Measurements from ENCODE around the gene GRM8. TPM values are rescaled to one million over a fixed set of nuclear protein-coding genes. Genes with fewer than 3 reads are reported as not detected.

The GRM8 gene
- total RNA-seq, 1 experiment from 2014 or later = not detected

- Histone ChIP-seq H3K27me3 (ENCODE audit: low read length) (peaks cover 31% of the 10 kb centered on the region), H2AFZ (ENCODE audit: low read length) (no peak overlapping the region), H3K27ac (ENCODE audit: low read length) (no peak overlapping the region), H3K9me2 (replicated peaks; ENCODE audit: low read length) (no peaks in the 10 kb centered on the region), H3F3A (ENCODE audit: low read length, unreplicated experiment) (no peaks in the 10 kb centered on the region), H3K4me1 (ENCODE audit: insufficient read depth, low read length) (no peaks in the 10 kb centered on the region), H3K4me2 (ENCODE audit: low read length) (no peak overlapping the region), H3K36me3 (ENCODE audit: low read depth, low read length) (no peaks in the 10 kb centered on the region), H3K9ac (ENCODE audit: low read length) (no peak overlapping the region), H4K20me1 (ENCODE audit: low read length) (no peaks in the 10 kb centered on the region), H3K9me3 (ENCODE audit: low read length) (no peaks in the 10 kb centered on the region), H3K4me3 (ENCODE audit: low read length) (no peak overlapping the region), H3K79me2 (ENCODE audit: low read length) (no peaks in the 10 kb centered on the region)
- CTCF ChIA-PET = no interaction called here
- TF ChIP-seq, protein P1, sequence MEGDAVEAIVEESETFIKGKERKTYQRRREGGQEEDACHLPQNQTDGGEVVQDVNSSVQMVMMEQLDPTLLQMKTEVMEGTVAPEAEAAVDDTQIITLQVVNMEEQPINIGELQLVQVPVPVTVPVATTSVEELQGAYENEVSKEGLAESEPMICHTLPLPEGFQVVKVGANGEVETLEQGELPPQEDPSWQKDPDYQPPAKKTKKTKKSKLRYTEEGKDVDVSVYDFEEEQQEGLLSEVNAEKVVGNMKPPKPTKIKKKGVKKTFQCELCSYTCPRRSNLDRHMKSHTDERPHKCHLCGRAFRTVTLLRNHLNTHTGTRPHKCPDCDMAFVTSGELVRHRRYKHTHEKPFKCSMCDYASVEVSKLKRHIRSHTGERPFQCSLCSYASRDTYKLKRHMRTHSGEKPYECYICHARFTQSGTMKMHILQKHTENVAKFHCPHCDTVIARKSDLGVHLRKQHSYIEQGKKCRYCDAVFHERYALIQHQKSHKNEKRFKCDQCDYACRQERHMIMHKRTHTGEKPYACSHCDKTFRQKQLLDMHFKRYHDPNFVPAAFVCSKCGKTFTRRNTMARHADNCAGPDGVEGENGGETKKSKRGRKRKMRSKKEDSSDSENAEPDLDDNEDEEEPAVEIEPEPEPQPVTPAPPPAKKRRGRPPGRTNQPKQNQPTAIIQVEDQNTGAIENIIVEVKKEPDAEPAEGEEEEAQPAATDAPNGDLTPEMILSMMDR (conservative IDR thresholded peaks at IDR 0.05; ENCODE audit: low read depth, low read length) = no peak
- TF ChIP-seq EZH2 (IDR thresholded peaks at IDR 0.05; ENCODE audit: low read length, unreplicated experiment) = no peak
- no peak for TF ChIP-seq EZH2phosphoT487 (IDR thresholded peaks at IDR 0.05; ENCODE audit: borderline replicate concordance, low read length)
- POLR2A ChIA-PET (ENCODE audit: unreplicated experiment) = no interaction called here
- no TSS peak for BruUV-seq (replicated peaks)
- intact Hi-C loops (cut with micrococcal nuclease) = no loop called here
- DNase-seq (no peak), ATAC-seq (no peak)
Observed at GRCh38 chr7:127230192-127230925, 22.4 kb downstream of the GRM8 start.

GRCh38 chr7:127226685-127227374 is 25.9 kb downstream of the GRM8 start:
- DNase-seq (no peak), ATAC-seq (no peak)
- ChIA-PET CTCF (no interaction called here), POLR2A (ENCODE audit: unreplicated experiment) (no interaction called here)
- H3K79me2 ChIP-seq (ENCODE audit: low read length) = no peaks in the 10 kb centered on the region
- TF ChIP-seq, protein P1 (conservative IDR thresholded peaks at IDR 0.05; ENCODE audit: low read depth, low read length) = no peak
- TF ChIP-seq EZH2 (IDR thresholded peaks at IDR 0.05; ENCODE audit: low read length, unreplicated experiment) = no peak
- no peak for TF ChIP-seq EZH2phosphoT487 (IDR thresholded peaks at IDR 0.05; ENCODE audit: borderline replicate concordance, low read length)
- no peaks in the 10 kb centered on the region for H3K4me1 ChIP-seq (ENCODE audit: insufficient read depth, low read length)
- H2AFZ ChIP-seq (ENCODE audit: low read length) = no peak overlapping the region
- H3F3A ChIP-seq (ENCODE audit: low read length, unreplicated experiment) = no peaks in the 10 kb centered on the region
- H3K27me3 ChIP-seq (ENCODE audit: low read length) = peaks cover 20% of the 10 kb centered on the region; the same call in 1 of the 2 replicates
- intact Hi-C loops (cut with micrococcal nuclease) = no loop called here
- H3K4me2 ChIP-seq (ENCODE audit: low read length) = no peak overlapping the region
- no peaks in the 10 kb centered on the region for H3K36me3 ChIP-seq (ENCODE audit: low read depth, low read length)
- BruUV-seq (replicated peaks) = no TSS peak
- no peak overlapping the region for H3K4me3 ChIP-seq (ENCODE audit: low read length)
- no peak overlapping the region for H3K27ac ChIP-seq (ENCODE audit: low read length)
- no peak overlapping the region for H3K9ac ChIP-seq (ENCODE audit: low read length)
- H4K20me1 ChIP-seq (ENCODE audit: low read length) = no peaks in the 10 kb centered on the region
- no peaks in the 10 kb centered on the region for H3K9me2 ChIP-seq (replicated peaks; ENCODE audit: low read length)
- H3K9me3 ChIP-seq (ENCODE audit: low read length) = no peaks in the 10 kb centered on the region

- Histone ChIP-seq H3K9ac (ENCODE audit: low read length) (no peak overlapping the region), H3K36me3 (ENCODE audit: low read depth, low read length) (no peaks in the 10 kb centered on the region), H3K9me2 (replicated peaks; ENCODE audit: low read length) (no peaks in the 10 kb centered on the region), H3F3A (ENCODE audit: low read length, unreplicated experiment) (no peaks in the 10 kb centered on the region), H3K27me3 (ENCODE audit: low read length) (peaks cover 7% of the 10 kb centered on the region; the same call in 1 of the 2 replicates), H3K4me3 (ENCODE audit: low read length) (no peak overlapping the region), H4K20me1 (ENCODE audit: low read length) (no peaks in the 10 kb centered on the region), H3K79me2 (ENCODE audit: low read length) (no peaks in the 10 kb centered on the region), H3K27ac (ENCODE audit: low read length) (no peak overlapping the region), H3K4me1 (ENCODE audit: insufficient read depth, low read length) (no peaks in the 10 kb centered on the region), H2AFZ (ENCODE audit: low read length) (no peak overlapping the region), H3K9me3 (ENCODE audit: low read length) (no peaks in the 10 kb centered on the region), H3K4me2 (ENCODE audit: low read length) (no peak overlapping the region)
- TF ChIP-seq, protein P1 (conservative IDR thresholded peaks at IDR 0.05; ENCODE audit: low read depth, low read length) = no peak
- TF ChIP-seq EZH2phosphoT487 (IDR thresholded peaks at IDR 0.05; ENCODE audit: borderline replicate concordance, low read length) (no peak), EZH2 (IDR thresholded peaks at IDR 0.05; ENCODE audit: low read length, unreplicated experiment) (no peak)
- ChIA-PET CTCF (no interaction called here), POLR2A (ENCODE audit: unreplicated experiment) (no interaction called here)
- ATAC-seq = no peak
- no peak for DNase-seq
- intact Hi-C loops (cut with micrococcal nuclease) = no loop called here
- no TSS peak for BruUV-seq (replicated peaks)
Observed at GRCh38 chr7:127221731-127222130, 31.0 kb downstream of the GRM8 start.

Data from PC-3 (cell line).